IPS-18a (cell line): Measurements from ENCODE around the gene ALG9.

Experiments used
- H3K27ac ChIP-seq: one replicate; pipeline ENCODE4 v1.5.1; 2013; ENCODE audit warnings: low read length
- H3K27me3 ChIP-seq: one replicate; pipeline ENCODE4 v1.6.1; 2013; ENCODE audit warnings: mild to moderate bottlenecking, low read length; ENCODE audit not compliant: control insufficient read depth, insufficient read depth
- H3K36me3 ChIP-seq: one replicate; pipeline ENCODE4 v1.6.1; 2013; ENCODE audit warnings: low read depth, low read length; ENCODE audit not compliant: control insufficient read depth
- H3K4me1 ChIP-seq: one replicate; pipeline ENCODE4 v1.6.1; 2013; ENCODE audit warnings: low read depth, low read length; ENCODE audit not compliant: control insufficient read depth
- H3K4me3 ChIP-seq: one replicate; pipeline ENCODE4 v1.5.1; 2013; ENCODE audit warnings: low read length
- H3K9ac ChIP-seq: one replicate; pipeline ENCODE4 v1.6.1; 2013; ENCODE audit warnings: mild to moderate bottlenecking, low read length, moderate library complexity
- H3K9me3 ChIP-seq: one replicate; pipeline ENCODE4 v1.6.1; 2013; ENCODE audit warnings: low read depth, low read length; ENCODE audit not compliant: control insufficient read depth

Gene ALG9

DNA sequence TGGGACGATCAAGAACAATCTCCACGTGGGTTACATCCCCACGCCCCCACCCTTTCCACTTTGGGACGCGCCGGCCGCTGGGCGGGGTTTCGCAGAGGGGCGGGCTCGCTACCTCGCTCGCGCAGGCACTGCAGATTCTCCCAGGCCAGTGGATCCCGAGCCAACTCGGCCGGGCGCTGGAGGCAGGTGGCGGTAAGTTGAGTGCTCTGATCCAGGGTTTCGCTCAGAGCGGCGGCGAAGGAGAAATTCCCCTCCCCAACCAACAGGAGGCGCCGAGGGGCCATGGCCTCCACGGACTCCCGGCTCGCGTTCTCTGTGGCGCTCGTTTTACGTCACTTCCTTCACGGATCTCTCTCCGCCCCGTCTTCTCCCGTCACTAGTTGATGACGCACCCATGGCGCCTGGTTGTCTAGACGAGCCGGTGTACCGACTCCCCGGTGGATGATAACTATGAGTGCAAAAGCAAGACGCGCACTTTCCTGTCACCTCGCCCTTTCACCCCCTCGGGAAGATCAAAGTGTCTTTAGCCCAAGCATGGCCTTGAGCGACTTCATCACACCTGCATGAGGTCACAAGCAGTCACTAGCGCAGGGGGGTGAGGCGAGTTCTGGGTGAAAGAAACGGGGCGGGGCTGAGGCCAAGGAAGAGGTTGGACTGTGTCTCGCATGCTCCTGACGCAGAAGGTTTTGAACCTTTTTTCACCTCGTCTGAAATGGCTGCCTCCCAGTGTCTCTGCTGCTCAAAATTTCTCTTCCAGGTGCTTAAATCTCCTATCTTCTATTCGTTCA lies 7.7 kb upstream of the ALG9 start, which contains the start of the genes CFAP68 and FDXACB1:
Gene CFAP68, plus strand, starts transcription at position 693 of the 788 bp plus-strand sequence. Its CDS starts 20 bp downstream, at position 713.
Gene FDXACB1, minus strand, starts transcription at position 317 of the 788 bp plus-strand sequence. Its CDS starts 33 bp downstream, at position 284.
- no peaks in the 10 kb centered on the region for H3K27me3 ChIP-seq
- no peaks in the 10 kb centered on the region for H3K9me3 ChIP-seq
- H3K27ac ChIP-seq, result peak within 1 kb of the TSS; percentile 97
- peak within 1 kb of the TSS; percentile 99 for H3K4me3 ChIP-seq
- peaks cover 5% of the 10 kb centered on the region for H3K4me1 ChIP-seq
- H3K36me3 ChIP-seq, result no peaks in the 10 kb centered on the region
- peak within 1 kb of the TSS; percentile 84 for H3K9ac ChIP-seq

DNA sequence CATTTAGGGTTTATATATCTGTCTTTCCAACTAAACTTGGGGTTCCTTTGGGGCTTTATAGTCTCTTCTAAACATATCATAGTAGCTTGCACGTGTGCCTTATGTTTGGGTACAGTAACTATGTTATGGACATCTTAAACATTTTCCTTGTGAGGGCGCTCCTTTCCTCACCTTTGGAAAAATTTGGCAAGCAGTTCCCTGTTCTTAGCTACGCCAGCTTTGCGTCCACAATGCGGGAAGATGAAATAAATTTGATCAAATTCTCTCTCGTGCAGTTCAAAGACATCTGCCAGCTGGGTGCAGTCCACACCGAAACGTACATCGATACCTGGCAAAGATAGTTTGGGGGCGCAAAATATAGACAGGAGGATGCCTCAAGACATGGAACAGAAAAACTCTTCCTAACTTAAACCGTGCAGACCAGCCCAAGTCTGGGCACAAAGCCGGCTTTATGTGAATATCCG lies 7.0 kb upstream of the ALG9 start:
- Histone ChIP-seq H3K27me3 (no peaks in the 10 kb centered on the region), H3K9me3 (no peaks in the 10 kb centered on the region), H3K27ac (peak overlapping the region; percentile 10), H3K9ac (peak overlapping the region; percentile 61), H3K36me3 (no peaks in the 10 kb centered on the region), H3K4me1 (peaks cover 5% of the 10 kb centered on the region), H3K4me3 (peak overlapping the region; percentile 99)

DNA sequence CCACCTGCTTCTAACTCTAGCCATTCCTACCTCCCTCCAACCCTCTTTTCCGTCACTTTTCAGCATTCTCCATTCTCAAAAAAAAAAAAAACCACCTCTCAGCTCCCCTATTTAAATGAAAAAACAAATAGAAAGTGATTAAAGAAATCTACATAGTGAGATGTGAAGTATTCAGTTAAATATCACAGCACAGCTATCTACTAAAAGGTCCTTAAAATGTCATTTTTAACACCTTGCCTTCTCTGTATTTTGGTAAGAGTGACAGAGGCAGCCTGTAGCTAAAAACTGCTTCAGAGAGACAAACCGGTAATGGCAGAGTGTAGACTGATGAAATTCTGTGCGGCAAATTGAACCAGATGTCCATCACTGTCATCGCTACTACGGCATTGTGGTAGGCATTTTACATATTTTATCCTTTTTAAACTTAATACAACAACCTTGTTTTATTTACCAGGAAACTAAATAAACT lies 346 bp upstream of the ALG9 start:
- peaks cover 6% of the 10 kb centered on the region for H3K4me1 ChIP-seq
- no peaks in the 10 kb centered on the region for H3K36me3 ChIP-seq
- peak overlapping the region; percentile 51 for H3K9ac ChIP-seq
- no peaks in the 10 kb centered on the region for H3K9me3 ChIP-seq
- H3K4me3 ChIP-seq, result peak overlapping the region; percentile 94
- H3K27me3 ChIP-seq, result no peaks in the 10 kb centered on the region
- no peak overlapping the region for H3K27ac ChIP-seq

DNA sequence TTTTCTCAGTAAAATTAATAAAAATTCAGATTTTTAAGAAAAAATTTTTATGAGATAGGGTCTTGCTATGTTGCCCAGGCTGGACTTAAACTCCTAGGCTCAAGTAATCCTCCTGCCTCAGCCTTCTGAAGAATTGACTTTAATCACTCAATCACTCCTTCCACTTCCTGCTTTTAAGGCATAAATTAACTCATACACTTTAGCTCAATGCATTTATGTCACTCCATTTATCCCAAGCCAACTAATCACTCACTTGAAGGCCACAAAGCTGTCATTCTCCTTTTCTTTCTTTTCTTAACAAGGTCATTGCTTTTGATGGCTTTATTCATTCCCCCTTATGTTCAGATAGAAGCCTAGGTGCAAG lies 877 bp downstream of the ALG9 start:
- Histone ChIP-seq H3K27me3 (no peaks in the 10 kb centered on the region), H3K9ac (peak overlapping the region; percentile 51), H3K27ac (no peak overlapping the region), H3K4me1 (peaks cover 6% of the 10 kb centered on the region), H3K36me3 (peaks cover 6% of the 10 kb centered on the region), H3K9me3 (no peaks in the 10 kb centered on the region), H3K4me3 (peak overlapping the region; percentile 94)

DNA sequence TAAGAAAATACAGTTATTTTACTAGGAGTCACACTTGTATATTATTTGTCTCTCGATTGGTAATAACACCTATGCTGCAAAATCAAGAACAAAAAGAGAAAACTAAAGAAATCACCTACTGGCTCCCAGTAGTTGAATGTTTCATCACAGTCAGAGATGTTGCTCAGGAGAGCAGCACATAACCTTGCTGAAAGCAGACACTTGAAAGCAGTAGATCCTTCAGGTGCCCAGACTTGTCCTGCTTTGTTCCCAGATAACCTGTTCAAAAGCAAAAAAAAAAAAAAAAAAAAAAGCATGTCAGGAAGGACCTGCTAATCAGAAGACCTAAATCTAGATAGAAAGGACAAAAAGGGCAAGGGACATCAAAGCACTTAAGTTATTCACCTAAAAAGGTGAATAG lies 1.3 kb downstream of the ALG9 start:
- Histone ChIP-seq H3K9ac (no peak overlapping the region), H3K4me3 (peak overlapping the region; percentile 94)

DNA sequence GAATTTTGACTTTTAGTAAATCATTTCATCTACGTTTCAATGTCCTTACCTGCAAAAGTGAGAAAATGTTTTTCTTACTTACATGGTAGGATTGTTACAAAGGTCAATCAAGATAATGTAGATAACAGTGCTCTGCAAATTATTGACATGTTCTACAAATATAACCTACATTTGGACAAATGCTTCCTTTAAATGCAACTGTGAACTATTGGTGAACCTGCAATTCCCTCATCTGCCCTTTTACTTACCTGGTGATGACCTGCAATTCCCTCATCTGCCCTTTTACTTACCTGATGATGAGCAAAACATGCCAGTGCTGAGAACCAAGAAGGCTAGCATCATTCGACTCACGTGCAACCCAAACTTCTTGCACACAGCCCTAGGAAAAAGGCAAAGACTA lies 11.1 kb downstream of the ALG9 start:
- H3K36me3 ChIP-seq, result peaks cover 13% of the 10 kb centered on the region
- no peak overlapping the region for H3K27ac ChIP-seq
- H3K4me3 ChIP-seq, result no peak overlapping the region
- no peaks in the 10 kb centered on the region for H3K4me1 ChIP-seq
- H3K9me3 ChIP-seq, result no peaks in the 10 kb centered on the region
- H3K27me3 ChIP-seq, result no peaks in the 10 kb centered on the region
- H3K9ac ChIP-seq, result no peak overlapping the region

More for the DNA sequence above, 1.3 kb downstream of the ALG9 start:
- no peak overlapping the region for H3K27ac ChIP-seq
- H3K9me3 ChIP-seq, result no peaks in the 10 kb centered on the region
- H3K27me3 ChIP-seq, result no peaks in the 10 kb centered on the region
- peaks cover 6% of the 10 kb centered on the region for H3K36me3 ChIP-seq
- H3K4me1 ChIP-seq, result peaks cover 6% of the 10 kb centered on the region

DNA sequence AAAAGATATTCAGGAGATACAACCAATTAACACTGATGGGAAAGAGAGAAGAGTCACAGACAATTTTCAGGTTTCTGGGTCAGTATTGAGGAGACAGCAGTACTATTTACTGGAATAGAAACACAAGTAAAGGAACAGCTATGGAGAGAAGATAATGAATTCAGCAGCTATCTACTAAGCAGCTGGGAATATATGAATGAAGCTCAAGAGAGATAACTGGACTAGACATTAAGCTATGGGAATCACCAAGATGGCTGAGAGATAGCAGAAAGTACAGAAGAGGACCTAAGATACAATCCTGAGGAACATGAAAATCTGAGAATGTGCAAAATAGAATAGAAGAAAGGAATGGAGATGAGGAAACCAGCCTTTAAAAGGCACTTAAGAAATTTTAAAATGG lies 15.9 kb downstream of the ALG9 start:
- H3K4me1 ChIP-seq, result no peaks in the 10 kb centered on the region
- no peak overlapping the region for H3K27ac ChIP-seq
- H3K27me3 ChIP-seq, result no peaks in the 10 kb centered on the region
- H3K9me3 ChIP-seq, result no peaks in the 10 kb centered on the region
- H3K4me3 ChIP-seq, result no peak overlapping the region
- H3K9ac ChIP-seq, result no peak overlapping the region
- peaks cover 15% of the 10 kb centered on the region for H3K36me3 ChIP-seq

DNA sequence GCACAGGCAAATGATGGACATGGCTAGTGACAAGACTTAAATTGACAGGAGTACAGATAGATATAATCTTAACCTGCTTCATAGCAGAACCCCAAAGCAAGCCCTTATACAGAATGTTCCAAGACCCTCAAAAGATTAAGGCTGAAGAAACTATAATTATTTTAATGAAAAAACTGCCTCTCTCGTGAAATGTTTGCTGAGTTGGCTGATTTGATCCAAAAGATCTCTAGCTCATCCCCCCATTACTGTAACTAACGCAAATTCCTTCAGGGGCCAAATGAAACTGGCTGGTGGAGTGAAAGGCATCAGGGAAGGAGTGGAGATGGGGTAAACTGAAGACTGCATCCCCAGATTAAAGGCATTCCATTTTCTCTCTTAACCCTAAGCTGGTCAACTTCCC lies 19.3 kb downstream of the ALG9 start:
- H3K36me3 ChIP-seq, result peaks cover 6% of the 10 kb centered on the region
- H3K27me3 ChIP-seq, result no peaks in the 10 kb centered on the region
- no peaks in the 10 kb centered on the region for H3K4me1 ChIP-seq
- no peak overlapping the region for H3K4me3 ChIP-seq
- no peak overlapping the region for H3K27ac ChIP-seq
- no peaks in the 10 kb centered on the region for H3K9me3 ChIP-seq
- no peak overlapping the region for H3K9ac ChIP-seq

DNA sequence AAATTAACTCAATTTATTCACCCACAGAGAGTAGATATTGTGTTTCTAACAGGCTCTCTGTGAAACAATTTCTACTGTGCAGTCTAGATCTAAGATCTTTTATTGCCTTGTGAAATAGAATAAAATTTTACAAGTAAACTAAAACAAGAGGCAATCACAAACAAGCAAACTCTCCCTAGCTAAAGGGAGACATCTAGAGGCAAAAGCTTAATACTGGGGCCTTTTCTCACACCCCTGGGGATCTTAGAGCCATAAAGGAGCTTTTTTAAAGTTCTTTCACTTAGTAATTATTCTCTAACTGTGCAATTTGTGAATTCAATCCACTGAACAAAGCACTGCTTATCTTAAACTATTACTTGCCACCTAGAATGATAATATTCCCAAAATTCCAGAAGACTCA lies 19.7 kb downstream of the ALG9 start:
- H3K9ac ChIP-seq, result no peak overlapping the region
- no peaks in the 10 kb centered on the region for H3K27me3 ChIP-seq
- no peak overlapping the region for H3K4me3 ChIP-seq
- H3K27ac ChIP-seq, result no peak overlapping the region
- H3K36me3 ChIP-seq, result peaks cover 6% of the 10 kb centered on the region
- H3K4me1 ChIP-seq, result no peaks in the 10 kb centered on the region
- H3K9me3 ChIP-seq, result no peaks in the 10 kb centered on the region

DNA sequence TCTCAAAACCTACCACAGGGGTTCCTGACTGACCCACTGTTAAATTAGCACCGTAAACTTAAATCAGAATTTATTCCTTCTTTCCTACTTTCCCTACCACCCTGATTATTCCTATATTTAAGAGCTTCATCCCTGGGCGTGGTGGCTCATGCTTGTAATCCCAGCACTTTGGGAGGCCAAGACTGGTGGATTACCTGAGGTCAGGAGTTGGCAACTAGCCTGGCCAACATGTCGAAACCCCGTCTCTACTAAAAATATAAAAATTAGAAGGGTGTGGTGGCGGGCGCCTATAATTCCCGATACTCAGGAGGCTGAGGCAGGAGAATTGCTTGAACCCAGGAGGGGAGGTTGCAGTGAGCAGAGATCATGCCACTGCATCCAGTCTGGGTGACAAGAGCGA lies 20.3 kb downstream of the ALG9 start:
- Histone ChIP-seq H3K4me3 (no peak overlapping the region), H3K27ac (no peak overlapping the region), H3K9ac (no peak overlapping the region), H3K27me3 (no peaks in the 10 kb centered on the region), H3K9me3 (no peaks in the 10 kb centered on the region), H3K4me1 (no peaks in the 10 kb centered on the region), H3K36me3 (peaks cover 6% of the 10 kb centered on the region)

DNA sequence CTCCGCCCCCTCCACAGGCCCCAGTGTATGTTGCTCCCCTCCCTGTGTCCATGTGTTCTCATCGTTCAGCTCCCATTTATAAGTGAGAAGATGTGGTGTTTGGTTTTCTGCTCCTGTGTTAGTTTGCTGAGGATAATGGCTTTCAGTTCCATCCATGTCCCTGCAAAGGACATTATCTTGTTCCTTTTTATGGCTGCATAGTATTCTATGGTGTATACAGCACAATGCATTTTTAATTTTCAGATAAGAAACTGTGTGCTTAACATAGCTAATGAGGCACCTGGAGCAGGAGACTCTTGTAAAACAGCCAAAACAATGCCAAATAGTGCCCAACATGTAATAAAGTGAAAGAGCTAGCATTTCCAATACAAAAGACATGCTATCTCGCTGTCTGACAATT lies 21.8 kb downstream of the ALG9 start:
- Histone ChIP-seq H3K27ac (no peak overlapping the region), H3K4me1 (no peaks in the 10 kb centered on the region), H3K27me3 (no peaks in the 10 kb centered on the region), H3K9me3 (no peaks in the 10 kb centered on the region), H3K4me3 (no peak overlapping the region), H3K36me3 (peaks cover 6% of the 10 kb centered on the region), H3K9ac (no peak overlapping the region)

DNA sequence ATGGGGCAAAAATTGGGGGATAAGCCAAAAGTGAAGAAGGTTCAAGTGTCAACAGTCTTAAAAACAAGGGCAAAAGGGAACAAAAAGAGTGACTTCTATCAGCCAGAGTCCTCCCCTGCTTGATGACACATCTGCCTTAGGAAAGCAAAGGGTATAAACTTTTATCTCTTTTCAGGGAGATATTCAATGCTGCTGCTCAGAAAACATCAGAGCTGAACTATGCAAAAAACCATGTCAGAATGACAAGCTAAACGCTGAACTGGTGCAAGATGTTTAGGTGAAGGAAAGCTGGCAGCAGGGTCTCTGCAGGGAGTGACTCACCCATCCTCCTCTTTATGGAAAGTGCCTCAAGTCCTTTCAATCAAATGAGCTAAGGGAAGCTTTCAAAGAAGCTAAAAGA lies 24.7 kb downstream of the ALG9 start:
- no peak overlapping the region for H3K27ac ChIP-seq
- H3K9ac ChIP-seq, result no peak overlapping the region
- H3K4me1 ChIP-seq, result no peaks in the 10 kb centered on the region
- no peaks in the 10 kb centered on the region for H3K27me3 ChIP-seq
- no peak overlapping the region for H3K4me3 ChIP-seq
- H3K36me3 ChIP-seq, result no peaks in the 10 kb centered on the region
- no peaks in the 10 kb centered on the region for H3K9me3 ChIP-seq
